ENCODE data around the gene PARVB.
"Not testable (repeated sequence)": the region's sequence is repeated elsewhere in the genome, so short reads cannot be mapped to it uniquely, and the experiment has no call there.

PARVB gene

DNA sequence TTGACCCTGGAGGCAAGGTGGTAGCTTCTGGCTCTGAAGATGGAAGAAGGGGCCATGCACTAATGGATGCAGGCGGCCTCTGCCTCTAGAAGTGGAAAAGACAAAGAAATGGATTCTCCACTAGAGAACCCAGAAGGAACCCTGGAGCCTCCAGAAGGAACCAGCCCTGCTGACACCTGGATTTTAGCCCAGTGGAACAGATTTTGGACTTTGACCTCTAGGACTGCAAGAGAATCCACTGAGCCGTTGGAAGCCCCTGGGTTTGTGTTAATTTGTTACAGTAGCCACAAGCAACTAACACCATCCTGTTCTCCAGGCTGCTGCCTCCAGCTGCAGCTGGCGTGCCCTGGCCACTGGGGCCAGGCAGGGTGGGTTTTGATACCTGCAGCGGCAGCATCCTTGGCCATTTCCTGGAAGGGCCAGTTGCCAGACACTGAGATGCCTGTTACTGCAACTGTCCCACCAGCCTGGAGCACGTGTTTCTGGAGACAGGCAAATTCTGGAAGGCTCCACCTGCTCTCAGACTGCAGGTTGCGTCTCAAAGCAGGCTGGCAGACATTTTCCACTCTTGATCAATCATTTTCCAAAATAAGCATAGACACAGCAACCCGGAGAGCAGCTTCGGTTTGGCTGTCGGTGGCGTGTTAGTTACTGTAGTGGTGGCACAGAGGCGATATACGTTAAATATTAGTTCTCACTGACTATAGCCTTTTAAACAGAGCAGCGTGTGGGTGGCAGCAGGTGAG lies 79.8 kb downstream of the PARVB start:
- no peak for DNase-seq (ENCODE audit: low read depth in 1 of 2, low spot score in 1 of 2)

DNA sequence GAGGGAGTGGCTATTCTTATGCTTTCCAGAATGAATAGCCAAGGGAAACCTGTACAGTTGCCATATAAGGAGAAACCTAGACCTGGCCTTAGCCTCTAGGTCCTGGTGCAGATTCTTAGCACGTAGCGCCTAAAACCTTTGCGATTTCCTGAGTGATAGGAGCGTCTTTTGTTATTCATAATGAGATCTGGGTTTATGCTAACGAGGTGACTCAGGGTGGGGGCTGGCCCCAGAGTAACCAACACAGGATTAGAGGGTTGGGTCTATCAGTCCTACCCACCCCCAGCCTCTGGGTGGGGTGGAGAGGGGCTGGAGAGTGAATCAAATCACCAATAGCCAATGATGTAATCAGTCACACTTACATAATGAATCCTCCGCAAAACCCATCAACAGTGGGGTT lies 83.2 kb downstream of the PARVB start:
- DNase-seq (ENCODE audit: low read depth in 1 of 2, low spot score in 1 of 2), result no peak

DNA sequence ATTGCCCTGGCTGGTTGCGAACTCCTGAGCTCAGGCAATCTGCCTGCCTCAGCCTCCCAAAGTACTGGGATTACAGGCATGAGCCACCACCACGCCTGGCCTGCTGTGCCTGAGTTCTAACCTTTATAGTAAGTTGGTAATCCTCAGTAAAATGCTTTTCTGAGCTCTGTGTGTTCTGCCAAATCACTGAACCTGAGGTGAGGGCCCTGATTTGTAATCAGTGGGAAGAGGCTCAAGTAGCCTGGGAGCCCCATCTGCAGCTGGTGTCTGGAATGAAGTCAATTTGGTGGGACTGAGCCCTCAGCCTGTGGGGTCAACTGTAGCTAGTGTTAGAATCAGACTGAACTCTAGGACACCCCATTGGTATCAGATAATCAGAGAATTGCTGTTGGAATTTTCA lies 84.0 kb downstream of the PARVB start:
- DNase-seq (ENCODE audit: low read depth in 1 of 2, low spot score in 1 of 2), result no peak

DNA sequence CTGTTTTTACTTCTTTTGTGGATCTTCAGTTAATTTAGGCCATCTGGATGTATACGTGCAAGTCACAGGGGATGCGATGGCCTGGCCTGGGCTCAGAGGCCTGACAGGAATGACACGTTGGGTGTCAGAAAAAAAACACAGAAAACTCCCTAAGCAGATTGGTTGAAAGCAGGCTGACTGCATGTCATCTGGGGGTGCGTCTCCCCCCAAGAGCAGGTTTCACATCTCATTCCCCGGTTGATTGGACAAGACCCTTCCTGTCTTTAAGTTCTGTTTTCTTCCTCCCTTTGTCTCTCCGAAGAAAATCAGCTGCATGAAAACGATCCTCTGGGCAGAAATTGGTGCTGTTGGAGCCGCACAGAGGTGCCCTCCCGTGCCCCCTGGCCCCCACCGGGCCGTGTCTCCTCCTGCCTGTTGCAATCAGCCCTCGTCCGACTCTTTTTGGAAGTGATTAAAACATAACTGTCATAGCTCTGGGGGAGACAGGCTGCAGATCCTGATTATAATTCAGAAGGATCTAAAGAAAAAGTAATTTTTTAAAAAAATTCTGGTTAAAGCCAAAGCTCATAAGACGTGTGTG lies 84.8 kb downstream of the PARVB start:
- DNase-seq (ENCODE audit: low read depth in 1 of 2, low spot score in 1 of 2), result no peak

DNA sequence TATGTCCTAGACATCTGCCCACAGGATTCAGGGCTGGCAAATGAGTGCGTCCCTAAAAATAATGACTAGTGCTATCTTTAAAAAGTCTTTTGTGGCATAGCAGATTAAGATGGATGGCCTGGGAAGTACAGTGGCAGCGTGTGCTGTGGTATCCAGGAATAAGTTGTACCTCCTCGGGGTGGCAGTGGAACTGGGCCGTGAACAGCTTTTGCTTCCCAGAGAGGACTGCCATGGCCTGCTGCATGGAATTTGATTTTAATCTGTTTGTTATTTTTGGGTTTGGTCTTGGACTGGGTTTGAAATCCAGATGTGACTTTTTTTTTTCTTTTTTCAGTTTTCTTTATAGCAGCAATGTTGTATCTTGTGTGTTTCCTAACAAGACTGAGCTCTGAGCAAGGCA lies 85.3 kb downstream of the PARVB start:
- no peak for DNase-seq (ENCODE audit: low read depth in 1 of 2, low spot score in 1 of 2)

DNA sequence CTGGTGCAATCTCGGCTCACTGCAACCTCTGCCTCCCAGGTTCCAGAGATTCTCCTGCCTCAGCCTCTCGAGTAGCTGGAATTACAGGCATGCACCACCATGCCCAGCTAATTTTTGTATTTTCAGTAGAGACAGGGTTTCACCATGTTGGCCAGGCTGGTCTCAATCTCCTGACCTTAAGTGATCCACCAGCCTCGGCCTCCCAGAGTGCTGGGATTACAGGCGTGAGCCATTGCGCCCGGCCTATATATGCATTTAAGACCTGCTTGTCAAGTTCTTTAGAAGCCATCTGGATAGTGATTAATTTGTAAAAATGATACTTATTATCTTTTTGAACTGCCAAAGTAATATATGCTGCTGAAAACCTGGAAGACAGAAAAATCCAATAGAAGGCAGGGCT lies 86.6 kb downstream of the PARVB start:
- not testable (repeated sequence) for DNase-seq (ENCODE audit: low read depth in 1 of 2, low spot score in 1 of 2)

DNA sequence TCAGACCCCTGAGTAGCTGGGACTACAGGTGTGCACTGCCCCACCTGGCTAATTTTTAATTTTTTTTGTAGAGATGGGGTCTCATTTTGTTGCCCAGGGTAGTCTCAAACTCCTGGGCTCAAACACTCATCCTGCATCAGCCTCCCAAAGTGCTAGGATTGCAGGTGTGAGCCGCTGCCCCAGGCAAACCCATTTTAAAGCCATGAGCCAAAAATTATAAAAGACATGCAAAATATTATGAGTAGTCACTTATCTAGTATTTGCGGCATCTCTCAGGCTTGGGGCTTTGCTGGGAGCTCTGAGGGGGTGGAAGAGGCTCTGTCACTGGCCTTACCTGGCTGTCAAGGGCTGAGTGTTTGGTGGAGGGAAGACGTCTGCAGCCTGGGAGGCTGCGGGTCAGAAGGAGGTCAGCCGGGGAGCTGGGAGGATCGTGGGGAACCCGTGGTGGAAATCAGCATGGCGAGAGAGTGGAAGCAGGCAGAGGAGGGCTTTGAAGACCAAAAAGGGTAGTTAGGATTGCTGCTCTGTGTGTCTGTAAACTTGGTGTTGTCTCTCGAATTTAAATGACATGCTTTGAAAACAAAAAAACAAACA lies 87.6 kb downstream of the PARVB start:
- DNase-seq (ENCODE audit: low read depth in 1 of 2, low spot score in 1 of 2), result no peak

DNA sequence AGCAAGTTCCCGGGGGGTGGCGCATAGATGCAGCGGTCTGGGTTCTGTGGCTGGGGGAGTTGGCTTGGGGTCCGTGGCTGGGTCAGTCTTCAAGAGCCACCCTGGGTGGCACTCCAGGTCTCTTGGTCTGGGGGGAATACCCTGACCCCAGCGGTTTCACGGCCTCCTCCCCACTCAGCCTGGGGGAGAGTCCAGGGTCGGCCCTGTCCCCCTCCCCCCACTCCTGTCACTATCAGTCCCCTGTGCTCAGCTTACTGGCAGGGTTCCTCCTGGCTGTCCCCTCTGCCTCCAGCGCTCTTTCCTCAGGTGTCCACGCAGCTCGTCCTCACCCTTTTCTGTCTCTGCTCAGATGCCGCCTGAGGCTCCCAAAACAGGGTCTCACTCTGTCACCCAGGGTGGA lies 88.1 kb downstream of the PARVB start:
- no peak for DNase-seq (ENCODE audit: low read depth in 1 of 2, low spot score in 1 of 2)

DNA sequence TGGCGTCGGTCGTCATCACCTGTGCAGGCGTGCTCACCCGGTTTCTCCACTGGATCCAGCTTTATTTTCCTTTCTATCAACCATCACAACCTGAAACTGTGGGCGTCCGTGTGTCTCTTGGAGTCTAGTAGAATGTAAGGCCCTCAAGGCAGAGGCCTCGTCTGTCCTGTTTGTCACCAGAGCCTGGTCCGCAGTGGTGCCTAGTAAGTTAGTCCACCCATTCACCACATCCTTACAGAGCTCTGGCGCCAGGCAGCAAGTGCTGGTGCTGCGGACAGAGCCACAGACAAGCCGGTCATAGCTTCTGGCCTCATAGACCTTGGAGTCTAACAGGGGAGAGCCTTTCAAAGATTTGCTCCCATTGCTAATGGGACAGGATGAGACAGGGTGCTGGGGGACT lies 92.2 kb downstream of the PARVB start:
- DNase-seq (ENCODE audit: low read depth in 1 of 2, low spot score in 1 of 2), result no peak

DNA sequence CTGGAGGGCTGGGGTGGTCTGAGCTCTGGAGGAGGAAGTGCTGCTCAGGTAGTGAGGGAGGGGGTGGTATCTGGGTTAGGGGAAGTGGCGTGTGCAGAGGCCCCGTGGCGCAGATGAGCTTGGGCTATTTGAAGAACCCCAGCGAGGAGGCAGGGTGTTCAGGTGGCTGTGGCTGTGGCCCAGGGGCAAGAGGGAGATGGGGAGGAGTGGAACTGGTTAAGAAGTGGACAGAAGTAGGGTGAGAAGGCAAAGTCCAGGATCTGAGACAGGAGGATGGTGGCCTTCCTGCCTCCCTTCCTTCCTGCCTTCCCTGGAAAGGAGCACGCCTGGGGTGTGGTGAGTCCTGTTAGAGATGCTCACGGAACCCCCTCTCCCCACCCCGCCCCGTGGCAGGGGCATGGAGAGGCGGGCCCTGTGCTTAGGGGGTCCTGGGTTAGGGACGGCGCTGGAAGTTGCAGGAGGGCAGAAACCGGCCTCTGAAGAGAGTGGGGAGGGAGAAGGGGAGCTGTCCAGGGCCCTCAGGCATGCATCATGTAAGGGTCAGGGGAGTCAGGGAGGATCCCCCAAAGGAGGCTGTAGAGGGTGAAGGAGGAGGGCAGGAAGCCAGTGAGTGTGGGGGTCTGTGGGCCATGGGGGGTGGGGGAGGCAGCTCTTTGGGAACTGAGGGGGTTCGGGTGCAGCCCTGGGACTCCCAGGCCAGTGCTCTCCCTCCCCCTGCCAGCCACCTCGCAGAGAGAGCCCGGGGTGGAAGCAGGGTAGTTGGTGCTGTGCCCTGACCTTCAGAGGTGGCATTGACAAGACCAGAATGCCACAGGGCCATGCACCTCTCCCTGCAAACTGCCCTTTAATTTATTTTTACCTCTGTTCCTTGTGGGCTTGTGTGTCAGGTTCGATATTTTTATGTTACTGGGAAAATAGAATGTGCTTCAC lies 92.9 kb downstream of the PARVB start:
- DNase-seq (ENCODE audit: low read depth in 1 of 2, low spot score in 1 of 2), result no peak

DNA sequence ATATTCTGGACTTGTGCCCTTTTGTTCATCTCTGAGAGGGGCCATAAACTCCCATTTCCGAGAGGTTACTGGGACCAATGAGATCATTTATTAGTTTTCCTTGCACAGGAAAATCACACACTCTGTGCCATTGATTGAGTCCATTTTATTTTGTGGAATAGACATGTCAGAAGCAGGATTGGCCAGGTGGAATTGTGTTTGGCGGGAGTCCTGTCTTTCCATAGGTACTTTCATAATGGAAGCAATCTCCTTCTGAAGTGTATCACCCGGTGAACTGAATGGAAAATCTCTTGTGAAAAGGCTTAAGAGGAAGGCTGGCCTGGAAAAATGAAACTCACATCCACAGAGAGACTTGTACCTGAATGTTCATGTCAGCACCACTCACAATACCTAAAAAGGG lies 93.6 kb downstream of the PARVB start:
- no peak for DNase-seq (ENCODE audit: low read depth in 1 of 2, low spot score in 1 of 2)

DNA sequence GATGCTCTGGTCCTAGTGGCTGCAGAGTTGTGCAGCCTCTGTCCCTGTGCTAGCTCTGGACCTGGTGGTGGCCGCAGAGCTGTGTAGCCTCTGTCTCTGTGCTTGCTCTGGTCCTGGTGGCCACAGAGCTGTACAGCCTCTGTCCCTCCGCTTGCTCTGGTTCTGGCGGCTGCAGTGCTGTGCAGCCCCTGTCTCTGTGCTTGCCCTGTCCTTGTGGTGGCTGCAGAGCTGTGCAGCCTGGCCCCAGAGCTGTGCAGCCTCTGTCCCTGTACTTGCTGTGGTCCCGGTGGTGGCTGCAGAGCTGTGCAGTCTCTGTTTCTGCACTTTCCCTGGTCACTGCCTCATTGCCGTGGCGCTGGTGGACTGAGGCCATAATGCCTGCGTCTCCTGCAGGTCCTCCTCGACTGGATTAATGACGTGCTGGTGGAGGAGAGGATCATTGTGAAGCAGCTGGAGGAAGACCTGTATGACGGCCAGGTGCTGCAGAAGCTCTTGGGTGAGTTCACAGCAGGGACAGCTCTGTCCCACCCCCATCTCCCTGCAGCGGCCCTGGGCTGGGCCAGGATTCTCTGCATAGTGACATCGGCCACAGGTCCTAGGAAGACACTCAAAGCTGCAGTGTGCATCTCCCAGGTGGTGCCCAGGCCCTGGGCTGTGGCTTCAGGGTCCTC lies 94.7 kb downstream of the PARVB start:
- no peak for DNase-seq (ENCODE audit: low read depth in 1 of 2, low spot score in 1 of 2)

DNA sequence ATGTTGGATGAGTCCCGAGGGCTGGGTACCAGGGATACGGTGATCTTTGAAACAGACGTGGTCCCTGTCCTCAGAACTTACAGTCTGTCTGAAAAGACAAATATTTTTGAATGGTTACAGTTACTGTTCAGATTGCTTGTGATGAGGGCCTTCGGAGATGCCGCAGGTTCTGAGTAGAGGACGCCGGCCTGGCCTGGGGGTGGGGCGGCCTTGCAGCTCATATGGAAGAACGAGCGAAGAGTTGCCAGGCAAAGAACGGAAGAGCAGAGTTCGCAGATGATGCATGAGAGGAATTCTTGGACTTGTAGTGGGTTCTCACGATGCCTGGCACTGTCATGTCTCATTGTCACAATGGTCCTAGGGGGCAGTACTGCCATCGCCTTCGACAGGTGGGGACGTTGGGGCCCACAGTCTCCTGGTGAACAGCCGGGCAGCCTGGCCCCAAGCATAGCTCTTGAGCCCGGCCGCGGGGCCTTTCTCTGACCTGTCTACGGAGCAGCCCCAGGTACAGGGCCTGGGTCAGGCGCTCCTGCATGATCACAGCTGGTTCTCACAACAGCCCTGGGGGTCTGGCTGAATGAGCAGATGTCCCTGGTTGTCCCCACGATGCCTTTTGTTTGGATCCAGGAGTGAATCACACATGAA lies 95.7 kb downstream of the PARVB start:
- DNase-seq (ENCODE audit: low read depth in 1 of 2, low spot score in 1 of 2), result no peak

DNA sequence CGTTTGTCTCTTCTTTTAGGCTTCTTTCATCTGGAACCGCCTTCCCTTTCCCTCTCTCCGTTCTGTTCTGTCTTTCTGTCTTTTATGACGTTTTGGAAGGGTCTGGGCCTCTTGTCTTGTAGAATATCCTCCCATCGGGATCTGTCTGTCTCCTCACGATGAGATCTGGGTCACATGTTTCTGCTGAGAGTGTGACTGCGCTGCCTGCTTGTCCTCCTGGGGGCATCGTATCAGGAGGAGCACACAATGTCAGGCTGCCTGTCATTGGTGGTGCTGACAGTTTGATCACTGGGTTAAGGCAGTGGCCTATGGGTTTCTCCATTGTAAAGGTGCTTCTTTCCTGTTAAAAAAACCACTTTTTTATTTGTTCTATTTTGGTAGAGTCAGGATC lies 96.2 kb downstream of the PARVB start:
- no peak for DNase-seq (ENCODE audit: low read depth in 1 of 2, low spot score in 1 of 2)

DNA sequence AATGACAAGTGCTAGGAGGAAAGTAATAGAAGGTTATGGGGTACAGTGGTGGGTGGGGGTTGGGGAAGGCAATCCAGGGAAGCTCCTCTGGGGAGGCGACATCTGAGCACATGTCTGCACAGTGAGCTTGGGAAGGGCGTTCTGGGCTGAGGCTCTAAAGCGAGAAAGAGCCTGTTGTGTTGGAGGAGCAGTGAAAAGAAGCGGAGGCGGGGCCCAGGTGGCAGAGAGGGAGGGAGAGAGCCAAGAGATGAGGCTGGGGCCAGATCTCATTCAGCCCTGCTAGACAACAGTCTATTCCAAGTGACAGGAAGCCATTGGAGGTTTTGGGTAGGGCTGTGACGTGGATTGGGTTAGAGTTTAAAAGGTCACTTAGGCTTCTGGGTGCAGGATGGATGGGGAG lies 101.3 kb downstream of the PARVB start:
- DNase-seq (ENCODE audit: low read depth in 1 of 2, low spot score in 1 of 2), result no peak

DNA sequence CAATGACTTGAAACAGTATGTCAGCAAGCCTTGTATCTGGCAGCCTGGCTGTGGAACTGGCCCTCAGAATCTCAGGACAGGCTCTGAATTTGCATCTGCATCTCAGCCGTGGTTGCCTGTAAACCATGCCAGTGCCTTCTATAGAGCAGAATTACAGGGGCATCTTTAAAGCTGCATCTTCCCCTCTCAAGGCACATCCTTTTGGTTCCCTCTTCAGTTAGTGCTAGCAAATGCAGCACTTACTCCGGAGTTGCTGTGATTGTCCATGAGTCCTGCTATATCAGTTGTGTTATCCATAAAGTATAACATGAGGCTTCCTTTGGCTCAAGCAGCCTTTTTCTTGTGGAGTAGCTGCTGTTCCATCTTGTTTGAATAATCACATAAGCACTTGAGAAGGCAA lies 102.7 kb downstream of the PARVB start:
- no peak for DNase-seq (ENCODE audit: low read depth in 1 of 2, low spot score in 1 of 2)

DNA sequence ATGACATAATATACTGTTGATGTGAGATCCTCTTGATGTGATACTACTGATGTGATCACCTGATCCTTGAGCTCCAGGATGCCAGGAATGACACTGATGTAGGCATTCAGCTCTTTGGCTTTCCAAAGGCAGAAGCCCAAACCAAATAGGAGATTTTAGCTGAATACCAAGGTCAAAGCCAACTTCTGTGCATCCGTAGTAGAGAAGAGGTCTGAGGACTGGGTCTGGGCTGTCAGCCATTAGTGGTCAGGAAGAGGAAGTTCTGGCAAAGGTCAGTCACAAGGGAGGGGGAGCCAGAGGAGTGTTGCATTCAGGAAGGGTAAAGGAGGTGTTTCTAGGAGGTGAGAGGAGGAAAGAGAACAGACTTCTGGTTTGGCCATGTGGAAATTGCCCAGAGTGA lies 103.3 kb downstream of the PARVB start:
- no peak for DNase-seq (ENCODE audit: low read depth in 1 of 2, low spot score in 1 of 2)

DNA sequence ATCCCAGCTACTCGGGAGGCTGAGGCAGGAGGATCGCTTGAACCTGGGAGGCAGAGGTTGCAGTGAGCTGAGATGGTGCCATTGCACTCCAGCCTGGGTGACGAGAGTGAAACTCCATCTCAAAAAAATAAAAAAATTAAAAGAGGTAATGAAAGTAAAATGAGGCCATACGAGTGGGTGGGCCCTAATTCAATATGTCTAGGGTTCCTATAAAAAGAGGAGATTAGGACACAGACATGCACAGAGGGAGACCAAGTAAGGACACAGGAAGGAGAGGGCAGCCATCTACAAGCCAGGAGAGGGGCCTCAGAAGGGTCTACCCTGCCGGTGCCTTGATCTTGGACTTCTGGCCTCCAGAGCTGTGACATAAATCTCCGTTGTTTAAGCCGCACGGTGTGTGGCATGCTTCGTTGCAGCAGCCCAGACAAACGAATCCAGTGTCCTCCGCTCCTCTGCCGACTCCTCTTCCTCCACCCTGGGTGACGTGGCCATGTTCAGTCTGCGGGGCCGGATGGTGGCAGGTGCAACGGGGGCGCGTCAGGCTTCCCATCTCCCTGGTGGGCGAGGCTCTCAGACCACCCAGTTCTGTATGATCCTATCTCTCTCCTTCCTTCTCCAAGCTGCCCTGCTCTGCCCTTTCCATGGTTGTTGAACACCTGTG lies 105.0 kb downstream of the PARVB start:
- DNase-seq (ENCODE audit: low read depth in 1 of 2, low spot score in 1 of 2), result no peak

DNA sequence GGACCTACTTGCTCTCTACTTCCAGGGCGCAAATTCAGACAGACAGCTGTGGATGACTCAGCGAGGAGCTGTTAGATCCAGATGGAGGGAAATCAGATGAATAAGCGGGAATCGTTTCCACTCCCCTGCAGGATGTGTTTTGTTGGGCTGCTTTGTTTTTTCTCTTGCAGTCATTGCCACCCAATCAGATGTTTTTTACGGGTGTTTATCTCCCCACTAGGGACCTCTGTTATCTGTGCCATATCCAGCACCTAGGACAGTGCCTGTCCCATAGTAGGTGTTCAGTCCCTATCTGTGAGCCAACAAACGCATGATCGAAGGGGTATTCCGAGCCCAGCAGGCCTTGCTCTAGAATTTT lies 105.5 kb downstream of the PARVB start:
- no peak for DNase-seq (ENCODE audit: low read depth in 1 of 2, low spot score in 1 of 2)

DNA sequence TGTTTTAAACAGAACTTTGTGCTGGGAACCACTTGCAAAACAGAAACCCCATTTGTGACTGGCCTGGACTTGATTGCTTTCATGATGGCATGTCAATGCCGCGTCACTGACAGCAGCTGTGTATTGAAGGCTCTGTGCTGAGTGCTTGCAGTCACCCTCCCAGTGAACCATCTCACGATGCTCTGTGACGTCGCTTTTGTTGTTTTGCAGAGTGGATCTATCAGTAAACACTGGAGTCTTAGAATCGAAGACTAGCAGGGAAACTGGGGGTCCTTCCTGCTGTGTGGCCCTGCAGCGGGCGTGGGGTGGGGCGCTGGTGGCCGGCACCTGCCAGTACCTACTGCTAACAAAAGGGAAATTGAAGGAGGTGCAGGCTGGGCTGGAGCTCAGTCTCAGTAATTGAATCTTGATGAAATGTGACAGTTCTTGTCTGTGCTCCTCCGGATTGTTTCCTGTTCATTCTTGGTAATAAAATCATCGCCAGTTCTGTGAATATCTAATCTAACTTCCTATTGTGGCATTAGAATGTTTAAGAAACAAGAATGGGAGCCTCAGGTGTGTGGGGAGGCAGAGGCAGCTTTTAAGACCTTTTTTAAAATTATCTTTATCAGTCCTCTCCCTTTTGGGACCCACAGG lies 106.1 kb downstream of the PARVB start:
- no peak for DNase-seq (ENCODE audit: low read depth in 1 of 2, low spot score in 1 of 2)
